Progenitor cell of endocrine pancreas (in vitro differentiated cells): ENCODE measurements around the gene PSMC4. TPM values are rescaled to one million over a fixed set of nuclear protein-coding genes. Genes with fewer than 3 reads are reported as not detected.

Source experiments
- DNase-seq: peaks from one replicate; pipeline ENCODE4 v3.0.0; 2021; ENCODE audit warnings: low spot score; ENCODE audit not compliant: unreplicated experiment
- H3K27ac Mint-ChIP-seq: 2 replicates; pipeline ENCODE4 v1.8.0; 2021; ENCODE audit warnings: mild to moderate bottlenecking, moderate library complexity, mixed read lengths
- H3K27me3 Mint-ChIP-seq: 2 replicates; pipeline ENCODE4 v1.8.0; 2021; ENCODE audit warnings: mixed read lengths
- H3K36me3 Mint-ChIP-seq: 2 replicates; pipeline ENCODE4 v1.8.0; 2022; ENCODE audit warnings: mixed read lengths; ENCODE audit not compliant: insufficient read depth
- H3K4me1 Mint-ChIP-seq: 2 replicates; pipeline ENCODE4 v1.8.0; 2021; ENCODE audit warnings: low read depth, mixed read lengths
- H3K4me3 Mint-ChIP-seq: 2 replicates; pipeline ENCODE4 v1.8.0; 2021; ENCODE audit warnings: low read depth, mild to moderate bottlenecking, moderate library complexity, mixed read lengths
- H3K9me3 Mint-ChIP-seq: 2 replicates; pipeline ENCODE4 v1.8.0; 2021; ENCODE audit warnings: low read depth, mixed read lengths
- total RNA-seq: library from RNA; stranded (reverse); gene quantifications from 2 replicates; pipeline ENCODE4 v1.2.1, GENCODE V29; 2021
- TF ChIP-seq, protein P1 (sequence below): fragments of 200-600 bp; sonication (generic); IDR thresholded peaks from one replicate; pipeline ENCODE4 v1.5.0; 2021; ENCODE audit warnings: antibody characterized with exemption, mild to moderate bottlenecking; ENCODE audit not compliant: unreplicated experiment

Gene PSMC4
- total RNA-seq, 1 donor from 2014 or later, result 95.9 TPM

DNA sequence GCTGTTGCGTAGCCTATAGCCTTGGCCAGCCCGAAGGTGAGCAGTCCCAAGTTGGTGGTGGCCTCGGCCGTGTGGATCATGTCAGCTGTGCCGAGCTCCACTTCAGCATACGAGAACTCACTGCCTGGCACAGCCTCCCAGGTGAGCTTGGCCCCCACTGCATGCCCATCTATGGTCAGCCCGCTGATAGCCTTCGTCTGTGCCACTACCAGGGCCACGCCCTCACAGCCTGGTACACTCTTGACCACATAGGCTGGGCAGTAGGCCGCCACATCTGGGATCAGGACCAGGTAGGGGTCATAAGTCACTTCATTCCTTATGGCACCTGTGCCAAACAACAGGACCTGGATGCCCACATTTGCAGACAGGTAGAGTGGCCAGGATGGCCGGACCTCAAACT, 43.9 kb upstream of the PSMC4 start:
- Mint-ChIP-seq H3K4me3 (no peak overlapping the region), H3K27me3 (no peaks in the 10 kb centered on the region), H3K36me3 (peaks cover 2% of the 10 kb centered on the region), H3K27ac (no peak overlapping the region), H3K4me1 (no peaks in the 10 kb centered on the region), H3K9me3 (peaks cover 10% of the 10 kb centered on the region)
- TF ChIP-seq, protein P1, sequence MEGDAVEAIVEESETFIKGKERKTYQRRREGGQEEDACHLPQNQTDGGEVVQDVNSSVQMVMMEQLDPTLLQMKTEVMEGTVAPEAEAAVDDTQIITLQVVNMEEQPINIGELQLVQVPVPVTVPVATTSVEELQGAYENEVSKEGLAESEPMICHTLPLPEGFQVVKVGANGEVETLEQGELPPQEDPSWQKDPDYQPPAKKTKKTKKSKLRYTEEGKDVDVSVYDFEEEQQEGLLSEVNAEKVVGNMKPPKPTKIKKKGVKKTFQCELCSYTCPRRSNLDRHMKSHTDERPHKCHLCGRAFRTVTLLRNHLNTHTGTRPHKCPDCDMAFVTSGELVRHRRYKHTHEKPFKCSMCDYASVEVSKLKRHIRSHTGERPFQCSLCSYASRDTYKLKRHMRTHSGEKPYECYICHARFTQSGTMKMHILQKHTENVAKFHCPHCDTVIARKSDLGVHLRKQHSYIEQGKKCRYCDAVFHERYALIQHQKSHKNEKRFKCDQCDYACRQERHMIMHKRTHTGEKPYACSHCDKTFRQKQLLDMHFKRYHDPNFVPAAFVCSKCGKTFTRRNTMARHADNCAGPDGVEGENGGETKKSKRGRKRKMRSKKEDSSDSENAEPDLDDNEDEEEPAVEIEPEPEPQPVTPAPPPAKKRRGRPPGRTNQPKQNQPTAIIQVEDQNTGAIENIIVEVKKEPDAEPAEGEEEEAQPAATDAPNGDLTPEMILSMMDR, result no peak
- no peak for DNase-seq

DNA sequence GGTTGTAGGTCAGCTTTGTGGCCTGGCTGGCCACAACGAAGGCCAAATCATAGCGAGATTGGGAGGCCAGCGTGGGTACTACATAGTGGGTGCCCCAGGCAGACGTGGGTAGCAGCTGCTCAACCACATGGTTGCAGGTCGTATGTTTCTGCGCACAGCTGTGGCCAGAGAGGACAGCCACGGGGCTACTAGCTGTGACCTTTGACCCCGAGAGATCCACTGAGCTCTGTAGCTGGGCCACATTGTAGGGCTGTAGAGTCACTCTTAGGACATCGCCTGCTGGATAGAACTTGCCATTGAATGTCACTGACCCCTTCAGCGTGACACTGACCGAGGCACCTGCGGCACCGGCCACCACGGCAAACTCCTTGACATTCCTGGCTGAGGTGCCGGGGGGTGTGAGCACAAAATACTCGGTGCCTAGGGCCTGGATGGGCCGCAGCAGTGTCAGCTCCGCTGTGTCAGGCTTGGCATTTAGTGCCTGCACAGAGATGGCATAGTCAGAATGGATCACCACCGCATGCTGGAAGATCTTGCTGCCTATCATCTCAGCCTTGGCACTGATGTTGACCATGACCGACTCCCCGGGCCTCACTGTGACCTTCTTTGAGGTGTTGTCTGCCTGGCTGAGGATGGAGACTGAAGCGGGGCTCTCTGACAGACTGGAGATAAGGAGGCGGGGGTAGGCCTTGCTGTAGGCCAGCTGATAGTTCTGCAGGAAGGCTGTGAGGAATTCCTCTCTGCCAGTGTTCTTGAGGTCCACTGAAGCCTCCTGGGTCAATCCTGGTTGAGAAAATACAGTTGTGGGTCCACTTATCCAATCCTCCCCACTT, 43.2 kb upstream of the PSMC4 start:
- Mint-ChIP-seq H3K27me3 (no peaks in the 10 kb centered on the region), H3K36me3 (peaks cover 2% of the 10 kb centered on the region), H3K4me3 (no peak overlapping the region), H3K4me1 (no peaks in the 10 kb centered on the region), H3K27ac (no peak overlapping the region), H3K9me3 (peaks cover 10% of the 10 kb centered on the region)
- TF ChIP-seq, protein P1, result no peak
- no peak for DNase-seq

DNA sequence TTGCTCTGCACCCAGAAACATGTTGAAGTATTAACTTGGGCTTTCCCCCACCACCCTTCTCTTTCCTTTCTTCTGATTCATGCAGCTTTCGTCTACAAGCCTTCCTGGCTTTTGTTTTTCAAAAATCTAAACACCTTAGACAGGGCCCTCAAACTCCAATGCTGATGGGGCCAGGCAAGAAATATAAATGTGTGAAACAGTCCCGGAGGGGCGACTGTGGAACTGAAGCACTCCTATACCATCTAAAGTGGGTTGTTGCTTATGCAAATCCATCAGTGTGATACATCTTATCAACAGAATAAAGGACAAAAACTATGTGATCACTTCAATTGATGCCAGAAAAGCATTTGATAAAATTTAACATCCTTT, 42.6 kb upstream of the PSMC4 start:
- TF ChIP-seq, protein P1, result no peak
- no peak for DNase-seq
- Mint-ChIP-seq H3K27me3 (no peaks in the 10 kb centered on the region), H3K4me3 (no peak overlapping the region), H3K27ac (no peak overlapping the region), H3K9me3 (peaks cover 10% of the 10 kb centered on the region), H3K36me3 (peaks cover 2% of the 10 kb centered on the region), H3K4me1 (no peaks in the 10 kb centered on the region)

DNA sequence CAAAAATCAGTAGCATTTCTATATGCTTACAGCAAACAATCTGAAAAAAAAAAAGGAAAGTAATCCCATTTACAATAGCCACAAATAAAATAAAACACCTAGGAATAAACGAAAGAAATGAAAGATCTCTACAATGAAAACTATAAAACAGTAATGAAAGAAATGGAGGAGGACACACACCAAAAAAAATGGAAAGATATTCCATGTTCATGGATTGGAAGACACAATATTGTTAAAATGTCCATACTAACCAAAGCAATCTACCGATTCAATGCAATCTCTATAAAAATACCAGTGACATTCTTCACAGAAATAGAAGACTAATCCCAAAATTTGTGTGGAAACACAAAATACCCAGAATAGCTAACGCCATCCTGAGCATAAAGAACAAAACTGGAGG, 41.2 kb upstream of the PSMC4 start:
- H3K27ac Mint-ChIP-seq, result no peak overlapping the region
- H3K9me3 Mint-ChIP-seq, result peaks cover 10% of the 10 kb centered on the region
- H3K36me3 Mint-ChIP-seq, result peaks cover 2% of the 10 kb centered on the region
- no peaks in the 10 kb centered on the region for H3K27me3 Mint-ChIP-seq
- TF ChIP-seq, protein P1, result no peak
- H3K4me3 Mint-ChIP-seq, result no peak overlapping the region
- H3K4me1 Mint-ChIP-seq, result no peaks in the 10 kb centered on the region
- no peak for DNase-seq

DNA sequence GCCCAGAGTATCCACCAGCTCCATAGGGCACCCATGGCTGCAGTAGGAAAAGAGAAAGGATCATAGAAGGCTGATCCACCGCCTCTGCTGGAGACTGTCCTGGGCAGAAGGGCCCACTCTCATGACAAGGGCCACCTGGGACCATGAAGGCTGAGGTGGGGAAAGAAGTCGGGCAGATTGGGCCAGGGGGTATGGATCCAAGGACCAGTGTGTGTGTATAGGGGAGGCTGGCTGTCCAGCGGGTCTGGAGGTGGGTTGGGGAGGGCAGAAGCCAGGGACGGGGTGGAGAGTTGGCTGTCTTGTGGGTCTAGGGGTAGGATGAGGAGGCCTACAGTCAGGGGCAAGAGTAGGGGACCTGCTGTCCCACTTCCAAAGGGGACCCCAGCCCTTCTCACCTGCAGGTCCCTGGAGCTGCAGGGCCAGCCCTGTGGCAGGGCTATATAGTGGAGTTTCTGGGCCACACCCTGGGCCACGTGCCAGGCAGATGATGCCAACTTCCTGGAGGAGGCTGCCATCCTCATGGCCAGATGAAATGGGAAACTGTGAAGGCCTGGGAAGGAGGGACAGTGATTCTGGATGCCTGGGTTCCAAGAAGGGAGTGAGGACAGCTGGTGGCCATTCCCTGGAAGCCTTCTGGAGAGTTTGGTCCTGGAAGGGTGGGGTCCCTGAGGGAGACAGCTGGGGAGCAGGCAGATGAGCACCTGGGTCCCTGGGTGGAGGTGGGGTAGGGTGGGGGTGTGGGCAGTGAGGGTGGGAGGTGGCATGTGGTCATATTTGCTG, 36.2 kb upstream of the PSMC4 start, which contains the start of gene FCGBP:
Gene FCGBP (minus strand): TSS at position 51 of the 780 bp plus-strand sequence.
- Mint-ChIP-seq H3K9me3 (peaks cover 10% of the 10 kb centered on the region), H3K4me3 (no peak within 1 kb of the TSS), H3K4me1 (peaks cover 14% of the 10 kb centered on the region), H3K36me3 (peaks cover 2% of the 10 kb centered on the region), H3K27ac (no peak within 1 kb of the TSS), H3K27me3 (no peaks in the 10 kb centered on the region)
- no peak for DNase-seq
- TF ChIP-seq, protein P1, result no peak
